K562 (cell line): ENCODE results near the gene BRPF1. TPM values are rescaled to one million over a fixed set of nuclear protein-coding genes. Genes with fewer than 3 reads are reported as not detected.

Experiments used
- BRCA1 ChIP-seq, 2 experiments: fragments of 450-650 bp in 1 of 2; sonication (generic) in 1 of 2; formaldehyde crosslinking in 1 of 2; IDR thresholded peaks; 2 replicates each; pipeline versions ENCODE4 v1.5.0 to v1.6.1; 2017 to 2020; ENCODE audit warnings: mild to moderate bottlenecking in 1 of 2, missing genetic modification reagents in 1 of 2
- CBFA2T3 ChIP-seq: fragments of 450-650 bp; IDR thresholded peaks from 2 replicates; pipeline ENCODE4 v1.6.1; 2017
- EGR1 ChIP-seq: fragments of 450-650 bp; conservative IDR thresholded peaks from 2 replicates; pipeline ENCODE4 v1.6.1; 2017; ENCODE audit warnings: mild to moderate bottlenecking
- FOXK2 ChIP-seq, 2 experiments: fragments of 450-650 bp; IDR thresholded peaks in 1 of 2; conservative IDR thresholded peaks in 1 of 2; 2 replicates each; pipeline ENCODE4 v1.6.1; 2016; ENCODE audit warnings: low read depth in 2 of 2, mild to moderate bottlenecking in 1 of 2
- FOXP1 ChIP-seq: sonication (generic); formaldehyde crosslinking; IDR thresholded peaks from 2 replicates; pipeline ENCODE4 v1.8.0; 2022; ENCODE audit warnings: mild to moderate bottlenecking, missing genetic modification reagents
- GABPB2 ChIP-seq: fragments of 250-450 bp; sonication (Bioruptor Pico); conservative IDR thresholded peaks from 2 replicates; pipeline ENCODE4 v1.5.1; 2021; ENCODE audit warnings: mild to moderate bottlenecking
- ILK ChIP-seq: fragments of 450-650 bp; IDR thresholded peaks from 2 replicates; pipeline ENCODE4 v1.6.1; 2016; ENCODE audit warnings: missing genetic modification characterization, low read depth, mild to moderate bottlenecking, missing compliant biosample characterization, moderate library complexity, borderline replicate concordance
- NELFE ChIP-seq: IDR thresholded peaks from 2 replicates; pipeline ENCODE4 v1.6.1; 2011; ENCODE audit warnings: mild to moderate bottlenecking; ENCODE audit not compliant: insufficient read depth, insufficient read length
- NFATC3 ChIP-seq: fragments of 450-650 bp; IDR thresholded peaks from 2 replicates; pipeline ENCODE4 v1.6.1; 2017; ENCODE audit warnings: mild to moderate bottlenecking
- NFIC ChIP-seq: fragments of 450-650 bp; IDR thresholded peaks from 2 replicates; pipeline ENCODE4 v1.6.1; 2017; ENCODE audit warnings: mild to moderate bottlenecking, inconsistent platforms
- PHB ChIP-seq: fragments of 250-450 bp; sonication (Bioruptor Pico); IDR thresholded peaks from 2 replicates; pipeline ENCODE4 v1.5.0; 2021
- POLR2G ChIP-seq: fragments of 200-400 bp; formaldehyde crosslinking; IDR thresholded peaks from 2 replicates; pipeline ENCODE4 v1.6.1; 2017; ENCODE audit warnings: low read depth, mild to moderate bottlenecking, antibody characterized with exemption, low read length, moderate library complexity
- RFX1 ChIP-seq: fragments of 450-650 bp; IDR thresholded peaks from 2 replicates; pipeline ENCODE4 v1.6.1; 2016; ENCODE audit warnings: mild to moderate bottlenecking, moderate library complexity
- SNRNP70 ChIP-seq: fragments of 200-400 bp; formaldehyde crosslinking; optimal IDR thresholded peaks from 2 replicates; pipeline ENCODE3; 2017; ENCODE audit warnings: low read depth, low read length
- TAL1 ChIP-seq: fragments of 450-650 bp; IDR thresholded peaks from 2 replicates; pipeline ENCODE4 v1.6.1; 2016; ENCODE audit warnings: mild to moderate bottlenecking
- TARDBP ChIP-seq: fragments of 450-650 bp; IDR thresholded peaks from 2 replicates; pipeline ENCODE4 v1.6.1; 2016
- TBP ChIP-seq: optimal IDR thresholded peaks from 2 replicates; pipeline ENCODE3; 2011; ENCODE audit warnings: low read depth, low read length, improper control_type of control experiment
- TRIM24 ChIP-seq, 2 experiments: fragments of 450-650 bp; IDR thresholded peaks; 2 replicates each; pipeline ENCODE4 v1.6.1; 2016
- U2AF2 ChIP-seq: fragments of 200-400 bp; formaldehyde crosslinking; optimal IDR thresholded peaks from 2 replicates; pipeline ENCODE3; 2017; ENCODE audit warnings: low read depth, mild to moderate bottlenecking, low read length
- ZNF146 ChIP-seq: IDR thresholded peaks from one replicate; pipeline ENCODE4 v1.6.1; 2018; ENCODE audit warnings: missing compliant biosample characterization; ENCODE audit not compliant: unreplicated experiment
- ZNF165 ChIP-seq: fragments of 250-450 bp; sonication (Bioruptor Pico); IDR thresholded peaks from 2 replicates; pipeline ENCODE4 v1.4.0; 2020; ENCODE audit warnings: borderline replicate concordance
- ZNF239 ChIP-seq: fragments of 250-450 bp; sonication (Bioruptor Pico); IDR thresholded peaks from 2 replicates; pipeline ENCODE4 v1.4.0; 2020; ENCODE audit warnings: mild to moderate bottlenecking
- ZNF583 ChIP-seq: fragments of 250-450 bp; sonication (Bioruptor Pico); IDR thresholded peaks from 2 replicates; pipeline ENCODE4 v1.4.0; 2020
- polyA plus RNA-seq, 8 experiments: library from polyadenylated mRNA; depleted of rRNA in 4 of 8; stranded (reverse) in 5 of 8; unstranded in 3 of 8; fragments of >200 nt; fragmentation: Nextera tagmentation in 2 of 8; fragmentation: Illumina TruSeq in 1 of 8; extraction: Ambion mirVana in 2 of 8; extraction: Trizol in 1 of 8; gene quantifications; 2 replicates each; pipeline versions ENCODE4 v1.2.1 to v1.2.3, GENCODE V29; 2011 to 2014; ENCODE audit warnings: inconsistent platforms in 1 of 8, missing spikeins in 1 of 8
- total RNA-seq, 7 experiments: library from RNA; depleted of rRNA in 6 of 7; stranded (reverse); fragments of >200 nt in 6 of 7; fragmentation: Illumina TruSeq in 2 of 7; extraction: Trizol in 2 of 7; gene quantifications; 2 replicates each; pipeline versions ENCODE4 v1.2.1 to v1.2.3, GENCODE V29; 2011 to 2021; ENCODE audit warnings: low replicate concordance in 1 of 7
- TF ChIP-seq, protein P1 (sequence below), 3 experiments: fragments of 200-800 bp in 1 of 3; fragments of 250-450 bp in 1 of 3; fragments of 450-650 bp in 1 of 3; sonication (Bioruptor Pico) in 1 of 3; sonication (Bioruptor generic) in 1 of 3; formaldehyde crosslinking in 1 of 3; IDR thresholded peaks; 2 replicates each; pipeline versions ENCODE4 v1.6.1 to v1.8.0; 2016 to 2022; ENCODE audit warnings: mild to moderate bottlenecking in 2 of 3, missing genetic modification characterization in 2 of 3, missing compliant biosample characterization in 1 of 3, moderate library complexity in 1 of 3
- TF ChIP-seq, protein P2 (sequence below): fragments of 250-450 bp; sonication (Bioruptor Pico); IDR thresholded peaks from 2 replicates; pipeline ENCODE4 v1.4.0; 2020; ENCODE audit warnings: mild to moderate bottlenecking
- TF ChIP-seq, protein P3 (sequence below): fragments of 450-650 bp; IDR thresholded peaks from one replicate; pipeline ENCODE4 v1.6.1; 2018; ENCODE audit warnings: mild to moderate bottlenecking, moderate library complexity; ENCODE audit not compliant: partially characterized antibody
- TF ChIP-seq, protein P4 (sequence below): fragments of 250-450 bp; sonication (Bioruptor Pico); IDR thresholded peaks from 2 replicates; pipeline ENCODE4 v1.8.0; 2021; ENCODE audit warnings: moderate library complexity, mild to moderate bottlenecking, inconsistent platforms

Gene BRPF1
- total and polyA plus RNA-seq, 9 of the 15 experiments (the other 6 are each of a cell fraction or from before 2014, with no cell fraction given) = 1.1 to 40.2 (median 23.5) TPM

DNA sequence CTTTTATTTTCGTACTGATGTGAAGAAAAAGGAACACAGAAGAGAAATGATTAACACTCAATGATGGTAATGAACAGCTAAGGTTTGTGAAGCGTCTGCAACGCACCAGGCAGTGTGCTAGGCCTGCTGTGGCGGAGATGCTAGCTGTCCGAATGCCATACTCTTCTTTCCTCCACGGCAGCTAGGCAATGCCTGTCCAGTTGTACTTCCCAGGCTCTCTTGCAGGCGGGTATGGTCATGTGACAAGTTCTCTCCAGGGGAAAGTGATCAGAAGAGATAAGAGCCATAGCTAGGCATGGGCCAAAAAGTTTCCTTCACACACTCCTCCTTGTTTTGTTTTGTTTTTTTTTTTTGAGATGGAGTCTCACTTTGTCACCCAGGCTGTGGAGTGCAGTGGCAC lies 54.1 kb downstream of the BRPF1 start (continued):
- TF ChIP-seq, protein P1, sequence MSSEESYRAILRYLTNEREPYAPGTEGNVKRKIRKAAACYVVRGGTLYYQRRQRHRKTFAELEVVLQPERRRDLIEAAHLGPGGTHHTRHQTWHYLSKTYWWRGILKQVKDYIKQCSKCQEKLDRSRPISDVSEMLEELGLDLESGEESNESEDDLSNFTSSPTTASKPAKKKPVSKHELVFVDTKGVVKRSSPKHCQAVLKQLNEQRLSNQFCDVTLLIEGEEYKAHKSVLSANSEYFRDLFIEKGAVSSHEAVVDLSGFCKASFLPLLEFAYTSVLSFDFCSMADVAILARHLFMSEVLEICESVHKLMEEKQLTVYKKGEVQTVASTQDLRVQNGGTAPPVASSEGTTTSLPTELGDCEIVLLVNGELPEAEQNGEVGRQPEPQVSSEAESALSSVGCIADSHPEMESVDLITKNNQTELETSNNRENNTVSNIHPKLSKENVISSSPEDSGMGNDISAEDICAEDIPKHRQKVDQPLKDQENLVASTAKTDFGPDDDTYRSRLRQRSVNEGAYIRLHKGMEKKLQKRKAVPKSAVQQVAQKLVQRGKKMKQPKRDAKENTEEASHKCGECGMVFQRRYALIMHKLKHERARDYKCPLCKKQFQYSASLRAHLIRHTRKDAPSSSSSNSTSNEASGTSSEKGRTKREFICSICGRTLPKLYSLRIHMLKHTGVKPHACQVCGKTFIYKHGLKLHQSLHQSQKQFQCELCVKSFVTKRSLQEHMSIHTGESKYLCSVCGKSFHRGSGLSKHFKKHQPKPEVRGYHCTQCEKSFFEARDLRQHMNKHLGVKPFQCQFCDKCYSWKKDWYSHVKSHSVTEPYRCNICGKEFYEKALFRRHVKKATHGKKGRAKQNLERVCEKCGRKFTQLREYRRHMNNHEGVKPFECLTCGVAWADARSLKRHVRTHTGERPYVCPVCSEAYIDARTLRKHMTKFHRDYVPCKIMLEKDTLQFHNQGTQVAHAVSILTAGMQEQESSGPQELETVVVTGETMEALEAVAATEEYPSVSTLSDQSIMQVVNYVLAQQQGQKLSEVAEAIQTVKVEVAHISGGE (CRISPR knock-in tag; IDR thresholded peaks at IDR 0.05) = 0 out of 6 replicates have a peak, but pooled peaks of 1 of the 3 experiments have one; percentile 16
- no peak for TF ChIP-seq ZNF146 (CRISPR knock-in tag)
- no peak for TF ChIP-seq TARDBP
- no peak for TF ChIP-seq TRIM24 (IDR thresholded peaks at IDR 0.05)
- no peak for TF ChIP-seq CBFA2T3
- TF ChIP-seq RFX1 = no peak
- no peak for TF ChIP-seq ZNF583 (CRISPR knock-in tag)
- TF ChIP-seq, protein P2, sequence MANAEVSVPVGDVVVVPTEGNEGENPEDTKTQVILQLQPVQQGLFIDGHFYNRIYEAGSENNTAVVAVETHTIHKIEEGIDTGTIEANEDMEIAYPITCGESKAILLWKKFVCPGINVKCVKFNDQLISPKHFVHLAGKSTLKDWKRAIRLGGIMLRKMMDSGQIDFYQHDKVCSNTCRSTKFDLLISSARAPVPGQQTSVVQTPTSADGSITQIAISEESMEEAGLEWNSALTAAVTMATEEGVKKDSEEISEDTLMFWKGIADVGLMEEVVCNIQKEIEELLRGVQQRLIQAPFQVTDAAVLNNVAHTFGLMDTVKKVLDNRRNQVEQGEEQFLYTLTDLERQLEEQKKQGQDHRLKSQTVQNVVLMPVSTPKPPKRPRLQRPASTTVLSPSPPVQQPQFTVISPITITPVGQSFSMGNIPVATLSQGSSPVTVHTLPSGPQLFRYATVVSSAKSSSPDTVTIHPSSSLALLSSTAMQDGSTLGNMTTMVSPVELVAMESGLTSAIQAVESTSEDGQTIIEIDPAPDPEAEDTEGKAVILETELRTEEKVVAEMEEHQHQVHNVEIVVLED = no peak
- no peak for TF ChIP-seq SNRNP70
- TF ChIP-seq ZNF165 (CRISPR knock-in tag) = no peak
- TF ChIP-seq EGR1 = no peak
- TF ChIP-seq GABPB2 (CRISPR knock-in tag) = no peak
- TF ChIP-seq U2AF2 = no peak
- TF ChIP-seq BRCA1 (IDR thresholded peaks at IDR 0.05) = no peak
- no peak for TF ChIP-seq BRCA1 (CRISPR knock-in tag; IDR thresholded peaks at IDR 0.05)
- TF ChIP-seq FOXP1 (CRISPR knock-in tag) = no peak
- no peak for TF ChIP-seq ILK (tag)
- TF ChIP-seq TAL1 = no peak
- peak in 1 of 2 experiments; percentile 34; a peak in 1 of 4 replicates for TF ChIP-seq FOXK2 (conservative IDR thresholded peaks at IDR 0.05 in 1 of 2, IDR thresholded peaks at IDR 0.05 in 1 of 2; ENCODE audit: low read depth in 2 of 2)
- no peak for TF ChIP-seq PHB (CRISPR knock-in tag)
- no peak for TF ChIP-seq ZNF239 (CRISPR knock-in tag)
- TF ChIP-seq, protein P3, sequence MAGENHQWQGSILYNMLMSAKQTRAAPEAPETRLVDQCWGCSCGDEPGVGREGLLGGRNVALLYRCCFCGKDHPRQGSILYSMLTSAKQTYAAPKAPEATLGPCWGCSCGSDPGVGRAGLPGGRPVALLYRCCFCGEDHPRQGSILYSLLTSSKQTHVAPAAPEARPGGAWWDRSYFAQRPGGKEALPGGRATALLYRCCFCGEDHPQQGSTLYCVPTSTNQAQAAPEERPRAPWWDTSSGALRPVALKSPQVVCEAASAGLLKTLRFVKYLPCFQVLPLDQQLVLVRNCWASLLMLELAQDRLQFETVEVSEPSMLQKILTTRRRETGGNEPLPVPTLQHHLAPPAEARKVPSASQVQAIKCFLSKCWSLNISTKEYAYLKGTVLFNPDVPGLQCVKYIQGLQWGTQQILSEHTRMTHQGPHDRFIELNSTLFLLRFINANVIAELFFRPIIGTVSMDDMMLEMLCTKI = no peak
- TF ChIP-seq TBP = no peak
- no peak for TF ChIP-seq NELFE
- TF ChIP-seq NFATC3 = no peak
- TF ChIP-seq, protein P4, sequence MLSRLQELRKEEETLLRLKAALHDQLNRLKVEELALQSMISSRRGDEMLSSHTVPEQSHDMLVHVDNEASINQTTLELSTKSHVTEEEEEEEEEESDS (CRISPR knock-in tag) = no peak
- TF ChIP-seq NFIC = no peak
- no peak for TF ChIP-seq POLR2G
